HG03039 (cell line): Measurements from ENCODE around the gene C4orf36.

ENCODE experiments used
- ATAC-seq: cut with Tn5 transposase; IDR thresholded peaks from one replicate; pipeline ENCODE4 v1.9.1; 2021; ENCODE audit warnings: mild to moderate bottlenecking, moderate library complexity; ENCODE audit not compliant: unreplicated experiment

Gene C4orf36

GRCh38 chr4:86891762-86892635 is at the start of gene C4orf36:
Gene C4orf36, minus strand, starts transcription at chr4:86892422. Its CDS starts 902 bp downstream, at chr4:86891520.
- ATAC-seq, result no peak

GRCh38 chr4:86940920-86941460 is 48.8 kb upstream of the C4orf36 start:
- no peak for ATAC-seq

GRCh38 chr4:86939729-86940575 is 47.7 kb upstream of the C4orf36 start:
- peak; percentile 57 for ATAC-seq

- ATAC-seq, result no peak
These were observed 46.7 kb upstream of the C4orf36 start for GRCh38 chr4:86938771-86939520.

GRCh38 chr4:86935853-86936733 is 43.9 kb upstream of the C4orf36 start:
- peak; percentile 22 for ATAC-seq

GRCh38 chr4:86935566-86935852 is 43.3 kb upstream of the C4orf36 start:
- ATAC-seq, result no peak

GRCh38 chr4:86934771-86935565 is 42.7 kb upstream of the C4orf36 start, which contains the start of gene AFF1:
Gene AFF1, plus strand, starts transcription at chr4:86935011. Its CDS starts 13,523 bp downstream, at chr4:86948534.
- peak; percentile 46 for ATAC-seq

GRCh38 chr4:86934147-86934770 is 42.0 kb upstream of the C4orf36 start:
- ATAC-seq, result no peak

- no peak for ATAC-seq
These were observed 36.4 kb upstream of the C4orf36 start for GRCh38 chr4:86928400-86929255.

GRCh38 chr4:86927843-86928395 is 35.7 kb upstream of the C4orf36 start:
- no peak for ATAC-seq

GRCh38 chr4:86926435-86927086 is 34.3 kb upstream of the C4orf36 start:
- ATAC-seq, result no peak

- no peak for ATAC-seq
These were observed 32.6 kb upstream of the C4orf36 start for GRCh38 chr4:86924811-86925210.

GRCh38 chr4:86921608-86922252 is 29.5 kb upstream of the C4orf36 start:
- no peak for ATAC-seq

- no peak for ATAC-seq
These were observed 27.5 kb upstream of the C4orf36 start for GRCh38 chr4:86919561-86920223.

- no peak for ATAC-seq
These were observed 26.4 kb upstream of the C4orf36 start for GRCh38 chr4:86918539-86919072.
